Bronchial epithelial cell (primary cell): ENCODE measurements around the gene P2RY2. TPM values are rescaled to one million over a fixed set of nuclear protein-coding genes. Genes with fewer than 3 reads are reported as not detected.
A peak's percentile ranks its signal among the peaks of the same experiment; 100 is the strongest.

Source experiments
- DNase-seq: peaks from one replicate; pipeline ENCODE4 v3.0.0-alpha.2; 2010; ENCODE audit warnings: low read depth
- FAIRE-seq: peaks from 2 replicates; lab custom pipeline; 2011; peaks lifted over from hg19 to GRCh38; lab: Jason Lieb, UNC
- H3K27me3 ChIP-seq: 2 replicates; pipeline ENCODE4 v1.5.1; 2011; ENCODE audit warnings: low read length; ENCODE audit not compliant: control insufficient read depth, insufficient read depth
- H3K36me3 ChIP-seq: 2 replicates; pipeline ENCODE4 v1.5.1; 2011; ENCODE audit warnings: low read length; ENCODE audit not compliant: control insufficient read depth, insufficient read depth
- H3K4me3 ChIP-seq: 2 replicates; pipeline ENCODE4 v1.5.1; 2011; ENCODE audit warnings: mild to moderate bottlenecking, low read depth, low read length, control low read depth
- CTCF ChIP-seq: IDR thresholded peaks from 2 replicates; pipeline ENCODE4 v1.5.1; 2011; ENCODE audit warnings: mild to moderate bottlenecking, moderate library complexity, low read length, control low read depth, inconsistent platforms; ENCODE audit not compliant: insufficient read depth, severe bottlenecking
- total RNA-seq: library from RNA; depleted of rRNA; stranded (reverse); fragments of >200 nt; gene quantifications from 2 replicates; pipeline ENCODE4 v1.2.1, GENCODE V29; 2014

The P2RY2 gene
- total RNA-seq, 1 donor from 2014 or later: 9.0 TPM

- FAIRE-seq (no peak), DNase-seq (peak; percentile 87)
- peak overlapping the region; percentile 3 for H3K4me3 ChIP-seq
Observed at GRCh38 chr11:73185680-73186293, 32.3 kb upstream of the P2RY2 start.

GRCh38 chr11:73186294-73186850 is 31.7 kb upstream of the P2RY2 start:
- FAIRE-seq (peak; percentile 28), DNase-seq (peak; percentile 97)
- Histone ChIP-seq H3K4me3 (no peak overlapping the region), H3K36me3 (no peaks in the 10 kb centered on the region), H3K27me3 (no peaks in the 10 kb centered on the region)
- TF ChIP-seq CTCF: no peak

More at GRCh38 chr11:73185680-73186293, 32.3 kb upstream of the P2RY2 start:
- H3K27me3 ChIP-seq: no peaks in the 10 kb centered on the region
- TF ChIP-seq CTCF: no peak
- no peaks in the 10 kb centered on the region for H3K36me3 ChIP-seq

- Histone ChIP-seq H3K36me3 (no peaks in the 10 kb centered on the region), H3K27me3 (no peaks in the 10 kb centered on the region), H3K4me3 (no peak overlapping the region)
- FAIRE-seq: no peak
- DNase-seq: no peak
- TF ChIP-seq CTCF: no peak
Observed at GRCh38 chr11:73186886-73187285, 31.2 kb upstream of the P2RY2 start.

- Histone ChIP-seq H3K36me3 (no peaks in the 10 kb centered on the region), H3K4me3 (no peak overlapping the region), H3K27me3 (no peaks in the 10 kb centered on the region)
- no peak for TF ChIP-seq CTCF
- FAIRE-seq (peak; percentile 36), DNase-seq (peak; percentile 89)
Observed at GRCh38 chr11:73187854-73188253, 30.2 kb upstream of the P2RY2 start.

- FAIRE-seq (no peak), DNase-seq (no peak)
- Histone ChIP-seq H3K36me3 (no peaks in the 10 kb centered on the region), H3K4me3 (no peak overlapping the region), H3K27me3 (no peaks in the 10 kb centered on the region)
- TF ChIP-seq CTCF: no peak
Observed at GRCh38 chr11:73188301-73188700, 29.8 kb upstream of the P2RY2 start.
